ENCODE measurements around the gene ZIC4.

GRCh38 chr3:147377412-147378367, 28.7 kb downstream of the ZIC4 start:
- TF ChIP-seq POLR2A (IDR thresholded peaks at IDR 0.05; ENCODE audit: low read length) (no peak), GATA1 (IDR thresholded peaks at IDR 0.05; ENCODE audit: low read depth, low read length) (no peak)
